Type B pancreatic cell (in vitro differentiated cells): ENCODE results near the gene CFLAR. TPM values are rescaled to one million over a fixed set of nuclear protein-coding genes. Genes with fewer than 3 reads are reported as not detected.
"Not testable (repeated sequence)": the region's sequence is repeated elsewhere in the genome, so short reads cannot be mapped to it uniquely, and the experiment has no call there.

Experiments
- DNase-seq: peaks from one replicate; pipeline ENCODE4 v3.0.0; 2021; ENCODE audit warnings: mixed read lengths; ENCODE audit not compliant: unreplicated experiment; ENCODE audit errors: extremely low spot score
- H3K27ac Mint-ChIP-seq: 2 replicates; pipeline ENCODE4 v1.8.0; 2021; ENCODE audit warnings: mild to moderate bottlenecking, mixed read lengths
- H3K27me3 Mint-ChIP-seq: 2 replicates; pipeline ENCODE4 v1.8.0; 2021; ENCODE audit warnings: mixed read lengths
- H3K36me3 Mint-ChIP-seq: 2 replicates; pipeline ENCODE4 v1.8.0; 2021; ENCODE audit warnings: mixed read lengths
- H3K4me1 Mint-ChIP-seq: one replicate; pipeline ENCODE4 v1.8.0; 2021; ENCODE audit warnings: mixed read lengths; ENCODE audit not compliant: unreplicated experiment
- H3K4me3 Mint-ChIP-seq: 2 replicates; pipeline ENCODE4 v1.8.0; 2021; ENCODE audit warnings: mild to moderate bottlenecking, mixed read lengths
- H3K9me3 Mint-ChIP-seq: 2 replicates; pipeline ENCODE4 v1.8.0; 2021; ENCODE audit warnings: mixed read lengths
- CTCF ChIP-seq: fragments of 200-600 bp; sonication (generic); conservative IDR thresholded peaks from 2 replicates; pipeline ENCODE4 v1.5.0; 2021; ENCODE audit warnings: antibody characterized with exemption, mild to moderate bottlenecking
- total RNA-seq: library from RNA; stranded (reverse); gene quantifications from 2 replicates; pipeline ENCODE4 v1.2.1, GENCODE V29; 2021; ENCODE audit warnings: low replicate concordance

The CFLAR gene
- total RNA-seq, 1 donor from 2014 or later: 26.5 TPM

GRCh38 chr2:201148434-201148990, 32.5 kb downstream of the CFLAR start:
- peaks cover 17% of the 10 kb centered on the region for H3K4me1 Mint-ChIP-seq
- H3K4me3 Mint-ChIP-seq: no peak overlapping the region
- no peak for DNase-seq
- TF ChIP-seq CTCF: no peak
- H3K27me3 Mint-ChIP-seq: no peaks in the 10 kb centered on the region
- H3K36me3 Mint-ChIP-seq: peaks cover 7% of the 10 kb centered on the region
- H3K27ac Mint-ChIP-seq: peak overlapping the region; percentile 90
- no peaks in the 10 kb centered on the region for H3K9me3 Mint-ChIP-seq

- H3K27ac Mint-ChIP-seq: peak overlapping the region; percentile 90
Measured at GRCh38 chr2:201149064-201149820, 33.3 kb downstream of the CFLAR start.

GRCh38 chr2:201149821-201150165, 33.8 kb downstream of the CFLAR start:
- not testable (repeated sequence) for H3K36me3 Mint-ChIP-seq, H3K4me3 Mint-ChIP-seq, H3K27me3 Mint-ChIP-seq, DNase-seq, H3K9me3 Mint-ChIP-seq
- Mint-ChIP-seq H3K27ac (peak overlapping the region; percentile 83), H3K4me1 (peaks cover 17% of the 10 kb centered on the region)

More at GRCh38 chr2:201149064-201149820, 33.3 kb downstream of the CFLAR start:
- Mint-ChIP-seq H3K36me3 (peaks cover 7% of the 10 kb centered on the region), H3K27me3 (no peaks in the 10 kb centered on the region), H3K9me3 (no peaks in the 10 kb centered on the region), H3K4me1 (peaks cover 17% of the 10 kb centered on the region), H3K4me3 (no peak overlapping the region)
- no peak for DNase-seq
- no peak for TF ChIP-seq CTCF

GRCh38 chr2:201150454-201151020, 34.6 kb downstream of the CFLAR start:
- Mint-ChIP-seq H3K27ac (peak overlapping the region; percentile 88), H3K4me1 (peaks cover 17% of the 10 kb centered on the region), H3K36me3 (peaks cover 7% of the 10 kb centered on the region), H3K27me3 (no peaks in the 10 kb centered on the region), H3K9me3 (no peaks in the 10 kb centered on the region), H3K4me3 (no peak overlapping the region)
- no peak for TF ChIP-seq CTCF
- no peak for DNase-seq

GRCh38 chr2:201151127-201151981, 35.4 kb downstream of the CFLAR start:
- Mint-ChIP-seq H3K9me3 (no peaks in the 10 kb centered on the region), H3K27ac (peak overlapping the region; percentile 88), H3K27me3 (no peaks in the 10 kb centered on the region), H3K4me3 (peak overlapping the region; percentile 46), H3K4me1 (peaks cover 17% of the 10 kb centered on the region), H3K36me3 (peaks cover 7% of the 10 kb centered on the region)
- no peak for TF ChIP-seq CTCF
- DNase-seq: no peak
